ENCODE data around the gene PHETA1. TPM values are rescaled to one million over a fixed set of nuclear protein-coding genes. Genes with fewer than 3 reads are reported as not detected.
A peak's percentile ranks its signal among the peaks of the same experiment; 100 is the strongest.
"Not testable (repeated sequence)": the region's sequence is repeated elsewhere in the genome, so short reads cannot be mapped to it uniquely, and the experiment has no call there.

Gene PHETA1
- total RNA-seq, 2 experiments from 2014 or later = 0.93 to 0.98 TPM

GRCh38 chr12:111401167-111401605, 32.3 kb upstream of the PHETA1 start:
- CTCF ChIA-PET = interaction anchor here (5.7 to 13.4 kb wide), 2 partner anchors 42 to 54 kb away, joined by 51 to 527 read pairs; no protein-coding TSS in a partner anchor
- Mint-ChIP-seq H3K4me3 (no peak overlapping the region), H3K36me3 (ENCODE audit: low read depth) (peaks cover 4% of the 10 kb centered on the region), H3K4me1 (peaks cover 50% of the 10 kb centered on the region), H3K27me3 (peaks cover 44% of the 10 kb centered on the region), H3K9me3 (no peaks in the 10 kb centered on the region), H3K27ac (no peak overlapping the region)
- POLR2A ChIA-PET = interaction anchor here (0.6 to 16.8 kb wide), 3 partner anchors 46 to 73 kb away, joined by 3 to 257 read pairs (median 3); no protein-coding TSS in a partner anchor
- DNase-seq = no peak

GRCh38 chr12:111399741-111400404, 31.0 kb upstream of the PHETA1 start:
- H3K27ac Mint-ChIP-seq; DNase-seq; H3K36me3 Mint-ChIP-seq (ENCODE audit: low read depth); H3K4me3 Mint-ChIP-seq; H3K9me3 Mint-ChIP-seq: not testable (repeated sequence)
- peaks cover 47% of the 10 kb centered on the region for H3K4me1 Mint-ChIP-seq
- ChIA-PET CTCF (interaction anchor here (1.7 to 13.4 kb wide), 4 partner anchors 35 to 81 kb away, joined by 6 to 527 read pairs (median 28); no protein-coding TSS in a partner anchor), POLR2A (interaction anchor here (0.6 to 16.8 kb wide), 4 partner anchors 30 to 55 kb away, joined by 3 to 257 read pairs (median 4); no protein-coding TSS in a partner anchor)
- H3K27me3 Mint-ChIP-seq = peaks cover 44% of the 10 kb centered on the region

GRCh38 chr12:111398530-111398929, 29.6 kb upstream of the PHETA1 start:
- peaks cover 34% of the 10 kb centered on the region for H3K4me1 Mint-ChIP-seq
- H3K9me3 Mint-ChIP-seq = no peaks in the 10 kb centered on the region
- peaks cover 4% of the 10 kb centered on the region for H3K36me3 Mint-ChIP-seq (ENCODE audit: low read depth)
- H3K27me3 Mint-ChIP-seq = peaks cover 37% of the 10 kb centered on the region
- CTCF ChIA-PET = interaction anchor here (1.0 to 13.4 kb wide), 8 partner anchors 14 to 414 kb away, joined by 4 to 527 read pairs (median 6); no protein-coding TSS in a partner anchor
- no peak for DNase-seq
- POLR2A ChIA-PET = interaction anchor here (1.8 to 16.8 kb wide), 2 partner anchors 36 to 49 kb away, joined by 7 to 257 read pairs; no protein-coding TSS in a partner anchor
- no peak overlapping the region for H3K27ac Mint-ChIP-seq
- no peak overlapping the region for H3K4me3 Mint-ChIP-seq

GRCh38 chr12:111396726-111397445, 28.0 kb upstream of the PHETA1 start:
- H3K36me3 Mint-ChIP-seq (ENCODE audit: low read depth) = peaks cover 4% of the 10 kb centered on the region
- no peak overlapping the region for H3K27ac Mint-ChIP-seq
- H3K4me3 Mint-ChIP-seq = no peak overlapping the region
- peaks cover 25% of the 10 kb centered on the region for H3K4me1 Mint-ChIP-seq
- CTCF ChIA-PET = interaction anchor here (0.5 to 13.4 kb wide), 50 partner anchors 8 to 1086 kb away, joined by 3 to 527 read pairs (median 4); no protein-coding TSS in a partner anchor
- peaks cover 33% of the 10 kb centered on the region for H3K27me3 Mint-ChIP-seq
- peak; percentile 86 for DNase-seq
- POLR2A ChIA-PET = interaction anchor here (0.5 to 1.9 kb wide), 10 partner anchors 30 to 131 kb away, joined by 3 to 23 read pairs (median 4); no protein-coding TSS in a partner anchor
- H3K9me3 Mint-ChIP-seq = no peaks in the 10 kb centered on the region

DNA sequence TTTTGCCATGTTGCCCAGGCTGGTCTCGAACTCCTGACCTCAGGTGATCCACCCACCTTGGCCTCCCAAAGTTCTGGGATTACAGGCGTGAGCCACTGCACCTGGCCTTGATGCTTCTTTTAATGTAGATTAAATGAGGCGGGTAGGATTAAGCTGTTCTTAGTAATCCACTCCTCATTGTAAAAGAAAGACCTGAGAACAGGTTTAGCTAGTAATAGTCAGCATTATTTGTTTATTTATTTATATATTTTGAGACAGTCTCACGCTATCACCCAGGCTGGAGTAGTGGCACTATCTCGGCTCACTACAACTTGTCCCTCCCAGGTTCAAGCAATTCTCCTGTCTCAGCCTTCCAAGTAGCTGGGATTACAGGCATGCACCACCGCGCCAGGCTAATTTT, 27.4 kb upstream of the PHETA1 start:
- H3K9me3 Mint-ChIP-seq; H3K4me3 Mint-ChIP-seq; H3K36me3 Mint-ChIP-seq (ENCODE audit: low read depth); DNase-seq; H3K27ac Mint-ChIP-seq: not testable (repeated sequence)
- ChIA-PET POLR2A (interaction anchor here (0.5 to 1.9 kb wide), 7 partner anchors 31 to 115 kb away, joined by 3 to 23 read pairs (median 4); no protein-coding TSS in a partner anchor), CTCF (interaction anchor here (0.6 to 13.4 kb wide), 42 partner anchors 8 to 419 kb away, joined by 3 to 527 read pairs (median 6); no protein-coding TSS in a partner anchor)
- peaks cover 23% of the 10 kb centered on the region for H3K4me1 Mint-ChIP-seq
- H3K27me3 Mint-ChIP-seq = peaks cover 29% of the 10 kb centered on the region

DNA sequence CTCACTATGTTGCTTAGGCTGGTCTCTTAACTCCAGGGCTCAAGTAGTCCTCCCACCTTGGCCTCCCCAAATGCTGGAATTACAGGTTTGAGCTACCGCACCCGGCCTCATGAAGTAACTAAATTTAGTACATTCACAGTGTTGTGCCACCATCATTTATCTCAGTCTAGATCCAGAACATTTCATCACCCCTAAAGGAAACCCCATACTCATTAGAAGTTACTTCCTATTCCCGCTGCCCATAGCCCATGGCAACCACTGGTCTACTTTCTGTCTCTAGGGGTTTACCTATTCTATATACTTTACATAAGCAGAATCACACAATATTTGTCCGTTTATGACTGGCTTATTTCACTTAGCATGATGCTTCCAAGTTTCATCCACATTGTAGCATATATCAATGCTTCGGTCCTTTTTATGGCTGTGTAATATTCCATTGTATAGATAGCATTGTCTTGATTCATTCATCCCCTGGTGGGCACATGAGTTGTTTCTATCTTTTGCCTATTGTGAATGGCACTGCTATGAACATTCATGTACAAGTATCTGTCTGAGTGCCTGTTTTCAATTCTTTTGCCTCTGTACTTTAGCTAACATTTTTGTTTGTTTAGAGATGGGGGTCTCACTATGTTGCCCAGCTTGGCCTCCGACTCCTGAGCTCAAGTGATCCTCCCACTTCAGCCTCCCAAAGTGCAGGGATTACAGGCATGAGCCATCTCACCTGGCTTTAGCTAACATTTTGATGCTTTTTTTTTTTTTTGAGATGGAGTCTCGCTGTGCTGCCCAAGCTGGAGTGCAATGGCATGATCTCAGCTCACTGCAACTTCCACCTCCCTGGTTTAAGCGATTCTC, 26.7 kb upstream of the PHETA1 start:
- CTCF ChIA-PET = interaction anchor here (0.7 to 13.4 kb wide), 26 partner anchors 9 to 419 kb away, joined by 3 to 527 read pairs (median 7); no protein-coding TSS in a partner anchor
- peaks cover 4% of the 10 kb centered on the region for H3K36me3 Mint-ChIP-seq (ENCODE audit: low read depth)

GRCh38 chr12:111394480-111394879, 25.6 kb upstream of the PHETA1 start:
- no peak overlapping the region for H3K4me3 Mint-ChIP-seq
- ChIA-PET POLR2A (no interaction called here), CTCF (interaction anchor here (3.0 to 13.4 kb wide), 2 partner anchors 60 to 135 kb away, joined by 90 to 527 read pairs; no protein-coding TSS in a partner anchor)
- no peaks in the 10 kb centered on the region for H3K9me3 Mint-ChIP-seq
- H3K27me3 Mint-ChIP-seq = peaks cover 11% of the 10 kb centered on the region
- peaks cover 15% of the 10 kb centered on the region for H3K4me1 Mint-ChIP-seq
- DNase-seq = no peak
- H3K27ac Mint-ChIP-seq = no peak overlapping the region
- H3K36me3 Mint-ChIP-seq (ENCODE audit: low read depth) = peaks cover under 1% of the 10 kb centered on the region

More for the DNA sequence above, 26.7 kb upstream of the PHETA1 start:
- Mint-ChIP-seq H3K9me3 (no peaks in the 10 kb centered on the region), H3K27ac (no peak overlapping the region), H3K27me3 (peaks cover 21% of the 10 kb centered on the region), H3K4me3 (no peak overlapping the region), H3K4me1 (peaks cover 22% of the 10 kb centered on the region)
- DNase-seq = no peak
- POLR2A ChIA-PET = interaction anchor here (1.3 to 1.9 kb wide), 2 partner anchors 40 to 56 kb away, joined by 3 to 23 read pairs; no protein-coding TSS in a partner anchor

GRCh38 chr12:111393700-111394300, 24.9 kb upstream of the PHETA1 start:
- POLR2A ChIA-PET = no interaction called here
- CTCF ChIA-PET = interaction anchor here (13.4 kb wide), 1 partner anchor 61 kb away, joined by 527 read pairs; no protein-coding TSS in a partner anchor
- Mint-ChIP-seq H3K9me3 (no peaks in the 10 kb centered on the region), H3K27ac (no peak overlapping the region), H3K36me3 (ENCODE audit: low read depth) (no peaks in the 10 kb centered on the region), H3K4me1 (peaks cover 9% of the 10 kb centered on the region), H3K4me3 (no peak overlapping the region), H3K27me3 (peaks cover 7% of the 10 kb centered on the region)
- DNase-seq = no peak

GRCh38 chr12:111390910-111391309, 22.0 kb upstream of the PHETA1 start:
- H3K9me3 Mint-ChIP-seq = no peaks in the 10 kb centered on the region
- POLR2A ChIA-PET = no interaction called here

DNA sequence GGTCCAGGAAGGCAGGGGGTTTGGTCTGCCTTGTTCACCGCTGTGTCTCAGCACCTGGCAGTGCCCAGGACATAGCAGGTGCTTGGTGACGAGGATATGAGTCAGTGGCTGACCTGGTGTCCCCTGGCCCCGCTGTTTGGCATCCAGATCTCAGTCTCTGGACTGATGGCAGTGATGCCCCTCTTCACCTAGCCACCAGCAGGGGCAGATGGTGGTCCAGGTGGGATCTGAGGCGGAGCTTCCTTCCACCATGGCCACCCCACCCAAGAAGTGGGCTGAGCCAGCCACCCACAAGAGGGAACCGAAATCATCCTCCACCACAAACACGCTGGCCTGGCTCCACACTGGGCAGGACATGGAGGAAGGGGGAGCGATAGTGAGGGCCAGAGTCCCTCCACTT, 20.7 kb upstream of the PHETA1 start:
- H3K36me3 Mint-ChIP-seq (ENCODE audit: low read depth) = no peaks in the 10 kb centered on the region
- DNase-seq = no peak
- no peaks in the 10 kb centered on the region for H3K4me1 Mint-ChIP-seq
- no peaks in the 10 kb centered on the region for H3K9me3 Mint-ChIP-seq
- ChIA-PET CTCF (interaction anchor here (1.5 kb wide), 1 partner anchor 62 kb away, joined by 3 read pairs; no protein-coding TSS in a partner anchor), POLR2A (no interaction called here)
- H3K27me3 Mint-ChIP-seq = peaks cover 19% of the 10 kb centered on the region
- no peak overlapping the region for H3K27ac Mint-ChIP-seq
- no peak overlapping the region for H3K4me3 Mint-ChIP-seq

More at GRCh38 chr12:111390910-111391309, 22.0 kb upstream of the PHETA1 start:
- Mint-ChIP-seq H3K4me3 (no peak overlapping the region), H3K4me1 (no peaks in the 10 kb centered on the region), H3K27me3 (peaks cover 8% of the 10 kb centered on the region), H3K27ac (no peak overlapping the region), H3K36me3 (ENCODE audit: low read depth) (no peaks in the 10 kb centered on the region)
- DNase-seq = no peak
- CTCF ChIA-PET = no interaction called here

GRCh38 chr12:111387747-111388323, 18.9 kb upstream of the PHETA1 start:
- Mint-ChIP-seq H3K27me3 (peaks cover 20% of the 10 kb centered on the region), H3K27ac (no peak overlapping the region), H3K9me3 (no peaks in the 10 kb centered on the region), H3K4me3 (no peak overlapping the region), H3K36me3 (ENCODE audit: low read depth) (no peaks in the 10 kb centered on the region), H3K4me1 (no peaks in the 10 kb centered on the region)
- POLR2A ChIA-PET = no interaction called here
- CTCF ChIA-PET = interaction anchor here (0.7 kb wide), 1 partner anchor 93 kb away, joined by 3 read pairs; no protein-coding TSS in a partner anchor
- no peak for DNase-seq
